Spleen (tissue), 11 donors: ENCODE measurements around the gene CCDC172. TPM values are rescaled to one million over a fixed set of nuclear protein-coding genes. Genes with fewer than 3 reads are reported as not detected.

Source experiments
- DNase-seq: peaks from one replicate; pipeline ENCODE4 v3.0.0-alpha.2; 2020
- H3K27ac ChIP-seq, 8 donors: fragments of 200-600 bp; sonication (generic) in 7 of 8; 1 replicate in 4 of 8; 2 replicates in 4 of 8; pipeline versions ENCODE4 v1.5.0 to v1.8.0; 2016 to 2021; ENCODE audit warnings: inconsistent platforms in 4 of 8, mild to moderate bottlenecking in 4 of 8, moderate library complexity in 1 of 8
- H3K27me3 ChIP-seq, 7 donors: fragments of 200-600 bp; sonication (generic) in 6 of 7; replicated peaks in 1 of 7; 1 replicate in 4 of 7; 2 replicates in 3 of 7; pipeline versions ENCODE4 v1.5.0 to v1.8.0; 2016 to 2021; ENCODE audit warnings: inconsistent platforms in 3 of 7, mild to moderate bottlenecking in 1 of 7
- H3K36me3 ChIP-seq, 6 donors: fragments of 200-600 bp; sonication (generic) in 5 of 6; 1 replicate in 4 of 6; 2 replicates in 2 of 6; pipeline versions ENCODE4 v1.5.0 to v1.8.0; 2016 to 2021; ENCODE audit warnings: inconsistent platforms in 2 of 6
- H3K4me1 ChIP-seq, 6 donors: fragments of 200-600 bp; sonication (generic) in 5 of 6; 1 replicate in 3 of 6; 2 replicates in 3 of 6; pipeline versions ENCODE4 v1.5.0 to v1.8.0; 2016 to 2021; ENCODE audit warnings: inconsistent platforms in 3 of 6
- H3K4me3 ChIP-seq, 8 donors: fragments of 200-600 bp; sonication (generic) in 7 of 8; 1 replicate in 4 of 8; 2 replicates in 4 of 8; pipeline versions ENCODE4 v1.5.0 to v1.8.0; 2016 to 2021; ENCODE audit warnings: inconsistent platforms in 4 of 8, mild to moderate bottlenecking in 4 of 8, moderate library complexity in 2 of 8
- H3K9me3 ChIP-seq, 8 donors: fragments of 200-600 bp; sonication (generic) in 7 of 8; 1 replicate in 4 of 8; 2 replicates in 4 of 8; pipeline versions ENCODE4 v1.5.0 to v1.8.0; 2016 to 2021; ENCODE audit warnings: inconsistent platforms in 4 of 8
- CTCF ChIP-seq, 11 experiments: fragments of 200-600 bp in 7 of 11; fragments of 450-650 bp in 4 of 11; sonication (generic) in 4 of 11; IDR thresholded peaks in 8 of 11; conservative IDR thresholded peaks in 3 of 11; 1 replicate in 7 of 11; 2 replicates in 4 of 11; pipeline versions ENCODE4 v1.4.0 to v1.8.0; 2016 to 2021; ENCODE audit warnings: antibody characterized with exemption in 11 of 11, inconsistent platforms in 4 of 11, mild to moderate bottlenecking in 1 of 11
- POLR2A ChIP-seq, 3 donors: fragments of 450-650 bp; IDR thresholded peaks; one replicate each; pipeline ENCODE4 v1.5.1; 2017; ENCODE audit warnings: antibody characterized with exemption in 3 of 3, mild to moderate bottlenecking in 1 of 3
- POLR2AphosphoS5 ChIP-seq, 3 donors: sonication (generic); formaldehyde crosslinking; IDR thresholded peaks; one replicate each; pipeline ENCODE4 v1.5.1; 2017; ENCODE audit warnings: antibody characterized with exemption in 3 of 3
- WGBS, 5 donors: extraction: QIAGEN DNeasy Blood & Tissue Kit in 3 of 5; methylation state at CpG; one replicate each; pipeline versions ENCODE4 v1.1.5 to v1.1.7; 2013 to 2018; 5-methylcytosine and 5-hydroxymethylcytosine counted together
- intact Hi-C: fragments of 100-400 bp; cut with DNase I; formaldehyde crosslinking; loops from one replicate; pipeline ENCODE4 v1.15.0; 2023; ENCODE audit warnings: low total_unique reads
- polyA plus RNA-seq, 3 donors: library from polyadenylated mRNA; stranded (reverse); fragments of 200-250 nt; gene quantifications; one replicate each; pipeline ENCODE4 v1.2.1, GENCODE V29; 2013
- total RNA-seq, 7 donors: library from RNA; depleted of rRNA in 3 of 7; stranded (reverse); fragments of >200 nt in 3 of 7; fragmentation: NEBNext Ultra II Directional in 4 of 7; extraction: Animal tissue kit (Norgen Biotek cat#: 25700) in 4 of 7; gene quantifications; one replicate each; pipeline versions ENCODE4 v1.1.0 to v1.2.1, GENCODE V29; 2016 to 2021
- donor health status: healthy with polysubstance abuse.
- donor health status: DM: no; HTN: no; CAD: no; lungs with moderate emphysema.
- donor health status: DM: no; HTN: no; CAD: no.
- donor health status: Bipolar disorder and iron deficiency.
- donor health status: healthy.
- donor health status: DM: no; HTN: no; CAD: no.
- donor health status: DM: yes; HTN: yes; CAD: no.

Gene CCDC172
- total and polyA plus RNA-seq, 10 donors, result not detected

DNA sequence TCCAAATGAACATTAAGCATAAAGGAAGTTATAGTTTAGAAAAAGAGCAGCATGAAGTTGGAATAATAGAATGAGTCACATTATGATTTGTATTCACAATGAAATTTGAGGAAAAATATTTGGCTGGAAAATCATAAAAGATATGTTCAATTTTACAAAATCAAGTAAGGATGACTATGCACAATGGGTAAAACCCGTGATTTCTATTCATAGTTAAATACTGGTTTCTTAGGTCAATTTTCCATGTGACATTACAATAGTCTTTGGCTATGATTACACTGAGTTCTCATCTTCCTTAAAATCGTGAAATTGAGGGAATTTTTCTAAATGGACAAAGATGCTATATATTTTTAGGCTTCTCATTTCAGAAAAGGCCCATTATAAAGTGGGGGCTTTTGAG is 17.4 kb upstream of the CCDC172 start:
- DNase-seq, result no peak
- H3K27me3 ChIP-seq, result no peaks in the 10 kb centered on the region
- 58 to 81% (median 77%) methylated on average over 2 of the region's 2 CpGs for WGBS, 5 donors
- no peak overlapping the region for H3K27ac ChIP-seq
- TF ChIP-seq POLR2AphosphoS5 (IDR thresholded peaks at IDR 0.05) (no peak), CTCF (IDR thresholded peaks at IDR 0.05 in 8 of 11, conservative IDR thresholded peaks at IDR 0.05 in 3 of 11) (no peak), POLR2A (IDR thresholded peaks at IDR 0.05) (no peak)
- H3K4me1 ChIP-seq, result no peaks in the 10 kb centered on the region
- H3K4me3 ChIP-seq, result no peak overlapping the region
- no peaks in the 10 kb centered on the region for H3K36me3 ChIP-seq
- intact Hi-C loops, result no loop called here
- peaks cover 0 to 7% (median 0%) of the 10 kb centered on the region in 8 donors for H3K9me3 ChIP-seq

DNA sequence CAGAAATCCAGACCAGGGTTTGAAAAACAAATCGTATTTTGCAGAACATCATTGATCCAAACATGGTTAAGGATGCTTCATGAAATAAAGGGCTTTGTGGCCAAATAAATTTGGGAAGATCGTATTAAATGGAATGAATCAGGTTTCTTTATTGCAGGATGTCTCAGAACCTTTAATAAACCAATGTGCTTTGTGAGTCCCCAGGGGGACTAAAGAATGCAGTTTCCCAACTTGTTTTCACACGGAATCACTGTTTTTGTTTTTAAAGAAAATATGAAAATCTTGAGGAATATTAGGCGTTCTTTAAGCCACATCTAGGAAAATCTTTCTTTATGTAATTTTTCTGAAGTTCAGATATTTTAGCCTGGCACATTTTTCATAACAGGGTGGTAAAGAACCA is 16.8 kb upstream of the CCDC172 start:
- H3K27ac ChIP-seq, result no peak overlapping the region
- 75 to 86% (median 83%) methylated on average over 4 of the region's 4 CpGs for whole genome bisulfite sequencing, 5 donors
- no peaks in the 10 kb centered on the region for H3K27me3 ChIP-seq
- TF ChIP-seq POLR2AphosphoS5 (IDR thresholded peaks at IDR 0.05) (no peak), POLR2A (IDR thresholded peaks at IDR 0.05) (no peak)
- DNase-seq, result no peak
- H3K36me3 ChIP-seq, result no peaks in the 10 kb centered on the region
- H3K4me3 ChIP-seq, result no peak overlapping the region
- intact Hi-C loops, result no loop called here
- H3K4me1 ChIP-seq, result no peaks in the 10 kb centered on the region
- H3K9me3 ChIP-seq, result peaks cover 0 to 7% (median 0%) of the 10 kb centered on the region in 8 donors

- 87 to 91% (median 90%) methylated on average over 5 of the region's 5 CpGs for WGBS, 5 donors
- Histone ChIP-seq H3K9me3 (no peaks in the 10 kb centered on the region), H3K36me3 (no peaks in the 10 kb centered on the region), H3K4me1 (no peaks in the 10 kb centered on the region), H3K4me3 (no peak overlapping the region), H3K27ac (no peak overlapping the region), H3K27me3 (no peaks in the 10 kb centered on the region)
- DNase-seq, result no peak
- TF ChIP-seq CTCF (IDR thresholded peaks at IDR 0.05 in 8 of 11, conservative IDR thresholded peaks at IDR 0.05 in 3 of 11) (no peak), POLR2A (IDR thresholded peaks at IDR 0.05) (no peak), POLR2AphosphoS5 (IDR thresholded peaks at IDR 0.05) (no peak)
- intact Hi-C loops, result no loop called here
Observed at GRCh38 chr10:116311016-116311415, 13.2 kb upstream of the CCDC172 start.

DNA sequence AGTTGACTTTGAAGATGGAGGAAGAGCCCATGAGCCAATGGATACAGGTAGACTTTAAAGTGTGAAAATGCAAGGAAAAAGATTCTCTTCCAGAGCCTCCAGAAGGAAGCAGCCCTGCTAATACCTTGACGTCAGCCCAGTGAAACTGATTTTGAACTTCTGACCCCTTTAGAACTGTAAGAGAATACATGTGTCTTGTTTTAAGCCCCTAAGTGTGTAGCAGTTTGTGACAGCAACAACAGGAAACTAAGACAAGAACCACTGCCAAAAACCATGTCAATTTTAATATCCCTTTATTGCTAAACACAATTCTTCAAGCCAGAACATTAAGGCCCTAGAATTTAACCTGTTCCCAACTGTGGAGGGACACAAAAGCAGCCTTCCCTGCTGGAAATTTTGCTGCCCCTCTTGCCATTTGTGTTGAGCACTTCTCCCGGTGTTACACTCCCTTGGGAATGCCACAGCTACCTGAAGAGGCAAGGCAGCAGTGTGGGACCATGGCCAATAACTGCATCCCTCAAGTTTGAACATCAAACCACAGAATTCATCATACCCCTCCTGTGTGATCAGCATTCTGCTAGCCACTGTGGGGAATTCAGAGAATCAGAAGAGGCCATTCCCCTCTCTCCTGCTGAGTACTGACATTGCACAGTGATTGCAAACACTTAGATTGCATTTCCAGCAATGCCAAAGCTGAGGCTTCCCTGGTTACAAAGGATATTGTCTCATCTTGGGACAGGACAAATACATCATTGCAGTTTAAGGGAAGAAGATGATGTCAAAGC is 12.3 kb upstream of the CCDC172 start:
- no peak for DNase-seq
- Histone ChIP-seq H3K9me3 (no peaks in the 10 kb centered on the region), H3K4me1 (peaks cover 0 to 3% (median 0%) of the 10 kb centered on the region in 6 donors), H3K4me3 (no peak overlapping the region), H3K36me3 (no peaks in the 10 kb centered on the region), H3K27me3 (no peaks in the 10 kb centered on the region), H3K27ac (no peak overlapping the region)
- 52 to 81% (median 63%) methylated on average over 2 of the region's 2 CpGs for WGBS, 5 donors
- TF ChIP-seq POLR2AphosphoS5 (IDR thresholded peaks at IDR 0.05), result no peak
- TF ChIP-seq CTCF (IDR thresholded peaks at IDR 0.05 in 8 of 11, conservative IDR thresholded peaks at IDR 0.05 in 3 of 11), result no peak
- TF ChIP-seq POLR2A (IDR thresholded peaks at IDR 0.05), result no peak
- intact Hi-C loops, result no loop called here
